Hematopoietic multipotent progenitor cell (in vitro differentiated cells): Measurements from ENCODE around the gene EEA1. TPM values are rescaled to one million over a fixed set of nuclear protein-coding genes. Genes with fewer than 3 reads are reported as not detected.
"Not testable (repeated sequence)": the region's sequence is repeated elsewhere in the genome, so short reads cannot be mapped to it uniquely, and the experiment has no call there.

Experiments used
- DNase-seq, 3 donors: peaks; one replicate each; pipeline ENCODE4 v3.0.0-alpha.2; 2011 to 2015; ENCODE audit warnings: low read depth in 2 of 3, low spot score in 2 of 3
- total RNA-seq: library from RNA; depleted of rRNA; stranded (reverse); fragments of >200 nt; gene quantifications from one replicate; pipeline ENCODE4 v1.2.3, GENCODE V29; 2012

The EEA1 gene
- total RNA-seq: 1.9 TPM

- peak; percentile 86 to 98 (median 95) for DNase-seq
Observed at GRCh38 chr12:92928962-92929915, at the start of gene EEA1. Gene EEA1, minus strand, starts transcription at chr12:92929295. Its CDS starts 229 bp downstream, at chr12:92929066.

GRCh38 chr12:92978607-92979006 lies 49.5 kb upstream of the EEA1 start:
- DNase-seq: no peak

- no peak for DNase-seq
Observed at GRCh38 chr12:92977326-92977725, 48.2 kb upstream of the EEA1 start.

GRCh38 chr12:92974759-92975158 lies 45.7 kb upstream of the EEA1 start:
- no peak for DNase-seq

GRCh38 chr12:92973614-92974013 lies 44.5 kb upstream of the EEA1 start:
- no peak for DNase-seq

GRCh38 chr12:92971859-92972524 lies 42.9 kb upstream of the EEA1 start:
- no peak for DNase-seq

GRCh38 chr12:92968176-92968813 lies 39.2 kb upstream of the EEA1 start:
- no peak for DNase-seq

GRCh38 chr12:92964378-92964777 lies 35.3 kb upstream of the EEA1 start:
- DNase-seq: not testable (repeated sequence)

GRCh38 chr12:92961949-92962348 lies 32.9 kb upstream of the EEA1 start:
- no peak for DNase-seq

GRCh38 chr12:92955997-92956663 lies 27.0 kb upstream of the EEA1 start:
- no peak for DNase-seq

- DNase-seq: no peak
Observed at GRCh38 chr12:92953747-92954146, 24.7 kb upstream of the EEA1 start.

- no peak for DNase-seq
Observed at GRCh38 chr12:92952394-92952793, 23.3 kb upstream of the EEA1 start.

- no peak for DNase-seq
Observed at GRCh38 chr12:92951006-92951405, 21.9 kb upstream of the EEA1 start.

- DNase-seq: no peak
Observed at GRCh38 chr12:92950011-92950410, 20.9 kb upstream of the EEA1 start.

GRCh38 chr12:92949466-92949865 lies 20.4 kb upstream of the EEA1 start:
- DNase-seq: no peak

GRCh38 chr12:92947589-92948215 lies 18.6 kb upstream of the EEA1 start:
- DNase-seq: no peak

- DNase-seq: no peak
Observed at GRCh38 chr12:92945659-92946220, 16.6 kb upstream of the EEA1 start.

GRCh38 chr12:92943482-92944250 lies 14.6 kb upstream of the EEA1 start:
- no peak for DNase-seq

- DNase-seq: peak in 1 of 3 donors; percentile 18
Observed at GRCh38 chr12:92942905-92943304, 13.8 kb upstream of the EEA1 start.
